Stimulated activated CD8-positive, alpha-beta memory T cell treated with anti-CD3 and anti-CD28 coated beads, Interleukin-7, amount 100 ng/mL, for 1 hour (primary cell): Measurements from ENCODE around the gene JARID2.
"Not testable (repeated sequence)": the region's sequence is repeated elsewhere in the genome, so short reads cannot be mapped to it uniquely, and the experiment has no call there.

ENCODE experiments used
- DNase-seq, 2 donors: peaks; one replicate each; pipeline ENCODE4 v3.0.0-alpha.2; 2020; ENCODE audit warnings: low read depth in 2 of 2

JARID2 gene

DNA sequence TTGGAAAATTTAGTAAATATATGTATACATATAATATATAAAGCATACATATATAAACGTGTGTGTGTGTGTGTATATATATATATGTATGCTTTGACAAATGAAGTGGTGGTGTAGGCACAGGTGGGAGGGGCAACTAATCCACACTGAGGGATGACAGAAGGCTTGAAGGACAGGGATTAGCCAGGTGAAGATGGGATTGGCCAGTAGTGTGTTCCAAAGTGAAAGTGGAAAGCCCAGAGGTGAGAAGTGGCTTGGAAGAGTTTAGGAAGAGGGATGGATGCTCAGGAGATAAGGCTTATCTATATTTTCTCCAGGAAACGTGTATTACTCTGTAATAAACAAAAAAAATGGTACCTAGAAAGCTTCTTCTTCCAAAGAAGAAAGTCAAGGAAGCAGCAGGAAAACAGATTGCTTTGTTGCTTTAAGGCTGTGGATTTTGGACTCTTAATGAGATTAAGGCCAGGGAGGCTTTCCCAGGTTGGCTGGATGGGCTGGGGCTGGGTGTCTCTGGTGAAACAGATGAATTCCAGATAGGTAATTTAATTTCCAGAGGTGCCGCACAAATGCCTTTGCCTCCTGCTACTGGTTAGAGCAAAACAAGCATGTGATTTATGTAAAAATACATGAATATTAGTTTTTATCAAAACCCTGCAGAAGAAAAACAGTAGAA lies 63.9 kb downstream of the JARID2 start:
- DNase-seq = no peak

DNA sequence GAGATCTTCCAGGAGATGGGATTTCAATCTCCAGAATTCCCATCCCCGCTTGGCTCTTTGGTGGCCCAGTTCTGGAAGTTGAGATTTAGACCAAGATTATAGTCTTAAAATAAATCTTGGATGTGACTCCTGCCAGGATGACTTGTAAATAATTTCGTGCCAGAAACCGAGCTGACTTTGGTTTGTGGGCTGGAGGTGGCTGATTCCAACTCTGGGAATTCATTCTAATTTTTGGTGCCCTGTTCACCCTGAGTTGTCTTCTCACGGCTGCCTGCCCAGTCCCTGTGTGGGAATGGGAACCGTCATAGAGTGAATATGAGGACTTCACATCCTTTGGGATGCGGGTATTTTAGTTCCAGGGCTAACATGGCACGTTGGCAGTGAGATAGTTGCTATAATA lies 64.8 kb downstream of the JARID2 start:
- DNase-seq = no peak

DNA sequence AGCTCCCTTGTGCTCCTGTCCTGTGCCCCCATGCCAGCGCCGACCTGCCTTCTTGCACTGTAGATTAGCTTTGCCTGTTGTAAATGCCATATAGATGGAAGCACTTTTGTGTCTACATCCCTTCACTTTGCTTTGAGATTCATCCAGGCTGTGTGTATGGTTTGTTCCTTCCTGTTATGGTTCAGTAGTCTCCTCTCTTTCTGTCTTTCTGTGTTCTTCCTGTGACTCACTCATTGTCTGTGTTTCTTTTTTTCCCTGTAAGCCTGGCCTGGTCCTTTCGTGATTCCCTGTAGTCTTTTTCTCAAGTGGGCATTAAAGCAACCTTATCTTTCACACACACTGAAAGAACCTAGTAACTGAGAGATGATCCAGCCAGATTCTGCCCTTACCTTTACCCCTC lies 66.6 kb downstream of the JARID2 start:
- no peak for DNase-seq

DNA sequence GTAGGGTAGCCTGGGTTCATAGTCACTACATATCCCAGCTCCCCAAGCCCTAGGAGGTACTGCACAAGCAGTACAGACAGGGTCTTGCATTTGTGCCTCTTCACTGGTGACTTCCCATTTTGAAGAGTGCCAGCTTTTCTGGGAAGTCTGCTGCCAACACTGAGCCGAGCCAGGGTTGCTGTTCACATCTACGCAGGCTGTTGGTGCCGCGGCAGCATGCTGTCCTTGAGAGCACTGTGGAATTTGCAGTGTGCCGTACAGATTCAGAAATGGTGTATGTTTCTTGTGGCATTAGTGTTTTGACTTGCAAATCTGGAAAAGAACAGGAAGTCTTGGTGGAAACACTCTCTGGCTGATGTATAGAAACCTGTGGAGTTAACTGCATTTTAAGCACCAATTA lies 67.5 kb downstream of the JARID2 start:
- no peak for DNase-seq

DNA sequence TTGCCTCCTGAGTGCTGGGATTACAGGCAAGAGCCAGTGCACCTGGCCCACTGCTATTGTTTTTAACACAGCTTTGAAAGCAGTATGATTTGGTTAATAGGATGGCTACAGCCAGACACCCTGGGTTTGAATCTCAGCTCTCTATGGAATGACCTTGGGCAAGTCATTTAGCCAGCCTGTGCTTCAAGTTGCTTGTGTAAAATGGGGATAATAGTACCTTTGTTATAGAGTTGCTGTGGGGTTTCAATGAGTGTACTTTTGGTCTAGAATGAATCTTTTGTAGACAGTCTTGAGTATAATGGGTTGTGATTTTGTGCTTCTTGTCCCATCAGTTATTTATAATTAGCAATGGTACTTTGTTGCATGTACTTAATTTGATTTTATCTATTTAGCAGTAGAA lies 70.9 kb downstream of the JARID2 start:
- DNase-seq = no peak

DNA sequence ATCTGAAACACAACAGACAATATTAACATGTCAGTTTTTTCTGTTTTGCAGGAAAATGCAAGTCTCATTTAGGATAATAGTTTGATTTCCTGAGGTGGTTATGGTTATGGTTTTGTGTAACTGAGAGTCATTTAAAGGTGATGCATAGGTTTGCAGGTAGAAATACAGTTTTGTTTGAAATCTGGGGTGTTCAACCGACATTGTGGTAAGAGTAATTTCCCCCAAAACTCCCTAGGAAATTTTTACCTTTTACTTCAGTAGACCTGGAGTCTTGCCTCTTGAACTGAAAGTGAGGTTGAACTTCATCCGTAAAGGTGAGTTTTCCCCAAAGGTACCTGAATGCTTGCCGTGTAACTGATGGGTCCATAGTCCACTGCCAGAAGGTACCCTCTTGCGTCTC lies 71.4 kb downstream of the JARID2 start:
- no peak for DNase-seq

DNA sequence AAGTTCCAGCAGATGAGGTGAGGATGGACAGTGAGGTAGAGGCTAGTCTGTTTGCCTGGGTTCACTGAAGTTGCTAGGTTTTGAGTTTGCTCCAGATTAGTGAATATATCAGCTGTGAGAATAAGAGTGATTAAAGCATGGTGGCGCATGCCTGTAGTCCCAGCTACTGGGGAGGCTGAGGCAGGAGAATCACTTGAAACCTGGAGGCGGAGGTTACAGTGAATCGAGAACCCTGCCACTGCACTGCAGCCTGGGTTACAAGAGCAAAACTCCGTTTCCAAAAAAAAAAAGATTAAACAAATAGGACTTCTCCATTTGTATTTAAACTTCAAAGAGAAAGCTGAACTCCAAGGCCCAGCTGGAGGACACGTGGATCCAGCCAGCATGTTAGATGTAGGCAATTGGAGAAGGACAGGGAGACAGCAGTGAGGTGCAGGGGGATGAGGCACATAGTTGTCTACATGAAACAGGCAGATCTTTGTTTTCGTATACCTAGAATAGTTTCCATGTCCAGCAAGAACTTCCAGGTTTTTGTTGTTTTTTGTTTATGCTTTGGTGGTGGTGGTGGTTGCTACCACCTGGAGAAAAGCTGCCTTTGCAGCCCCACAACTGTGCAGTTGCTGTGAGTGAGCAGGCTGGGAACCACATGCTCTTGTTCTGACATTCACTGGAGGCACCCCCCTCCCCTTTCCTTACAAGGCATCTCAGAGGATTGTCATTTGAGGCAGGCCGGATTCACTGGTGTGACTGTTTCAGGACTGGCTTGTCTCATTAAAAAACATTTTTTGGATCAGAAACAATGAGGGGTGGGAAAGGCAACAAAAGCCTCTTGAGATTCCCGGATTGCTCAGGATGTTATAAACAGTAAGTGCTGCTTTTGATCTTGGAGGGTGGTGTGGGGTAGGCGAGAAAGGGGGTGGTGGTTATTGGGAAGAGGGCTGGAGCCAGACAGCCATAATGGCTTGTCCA lies 72.3 kb downstream of the JARID2 start:
- DNase-seq = no peak

DNA sequence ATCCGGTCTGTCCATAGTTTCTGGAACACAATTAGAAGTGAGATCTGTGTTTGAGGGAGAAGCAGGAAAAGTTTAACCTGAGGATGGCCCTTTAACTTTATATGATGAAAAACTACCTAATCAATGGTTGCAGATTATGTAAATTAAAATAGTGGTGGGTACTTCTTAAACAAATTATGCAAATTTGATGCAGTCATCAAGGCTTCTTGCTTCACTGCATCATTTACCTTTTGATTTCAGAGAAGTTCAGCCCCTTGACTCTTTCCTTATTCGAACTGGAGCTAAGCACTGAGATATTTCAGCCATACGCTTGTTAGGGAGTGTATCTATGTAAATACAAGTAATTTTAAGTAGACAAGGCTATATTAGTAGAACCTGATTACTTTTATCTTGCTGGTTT lies 73.8 kb downstream of the JARID2 start:
- no peak for DNase-seq

DNA sequence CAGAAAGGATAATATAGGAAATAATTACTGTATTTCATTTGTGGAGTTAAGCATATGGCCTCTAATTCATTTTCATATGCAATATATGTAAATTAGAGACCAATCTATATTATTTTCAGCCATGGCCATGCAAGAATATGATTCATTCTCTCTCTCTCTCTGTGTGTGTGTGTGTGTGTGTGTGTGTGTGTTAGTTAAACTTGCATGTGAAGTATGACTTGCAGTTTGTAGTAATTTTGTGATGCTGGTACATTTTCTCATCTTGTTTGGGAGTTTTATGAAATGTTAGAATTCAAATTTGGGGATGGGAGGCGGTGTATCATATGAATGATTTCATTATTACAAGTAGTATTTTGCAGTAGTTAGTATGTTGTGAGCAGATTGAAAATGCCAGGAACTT lies 74.8 kb downstream of the JARID2 start:
- no peak for DNase-seq

DNA sequence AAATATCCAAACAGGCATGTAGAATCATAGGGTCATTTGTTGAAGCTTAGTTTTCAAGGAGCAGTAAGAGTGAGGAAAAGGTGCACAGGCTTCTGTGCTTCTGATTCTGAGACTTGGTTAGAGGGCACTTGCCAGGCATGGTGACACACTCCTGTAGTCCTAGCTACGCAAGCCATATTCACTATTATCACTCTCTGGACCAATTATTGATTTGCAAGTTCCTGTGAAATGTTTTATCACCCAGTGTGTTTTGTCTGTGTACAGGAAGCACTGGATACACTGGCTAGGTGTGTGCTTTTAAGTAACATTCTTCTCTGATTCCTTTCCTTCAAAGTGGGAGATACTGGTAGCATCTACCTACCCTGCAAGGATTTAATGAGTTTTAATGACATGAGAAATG lies 76.3 kb downstream of the JARID2 start:
- no peak for DNase-seq

DNA sequence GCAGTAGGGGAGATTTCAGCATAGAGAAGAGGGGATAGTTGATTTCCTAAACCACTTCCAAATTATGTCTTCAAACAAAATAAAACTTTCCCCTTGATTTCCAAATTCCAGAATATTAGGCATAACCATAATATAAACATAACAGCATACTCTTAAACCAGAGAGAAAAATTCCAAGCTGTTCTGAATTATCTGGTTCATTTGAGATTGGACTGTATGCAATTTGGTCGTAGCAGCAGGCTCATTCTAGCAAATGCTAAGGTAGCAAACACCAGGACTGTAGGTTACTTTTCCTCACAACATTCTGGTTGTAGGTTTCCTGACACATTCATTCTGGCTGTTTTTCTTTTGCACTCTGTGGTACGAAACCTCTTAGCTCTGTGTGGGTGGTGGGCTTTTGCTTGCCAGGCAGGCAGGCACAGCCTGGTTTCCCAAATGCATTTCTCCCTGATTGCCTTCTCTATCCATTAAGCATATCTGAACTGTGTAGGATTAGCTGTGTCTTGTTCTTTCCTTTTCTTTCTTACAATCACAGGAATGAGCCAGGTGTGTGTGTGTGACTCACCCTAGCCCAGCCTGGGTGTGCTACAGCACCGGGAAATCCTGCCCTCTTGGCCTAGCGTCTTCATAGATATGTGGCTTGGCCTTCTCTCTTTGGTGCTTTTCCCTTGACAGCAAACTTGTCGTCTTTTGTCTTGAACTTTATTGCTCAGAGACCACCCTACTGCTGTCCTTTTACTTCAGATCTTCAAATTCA lies 77.1 kb downstream of the JARID2 start:
- no peak for DNase-seq

DNA sequence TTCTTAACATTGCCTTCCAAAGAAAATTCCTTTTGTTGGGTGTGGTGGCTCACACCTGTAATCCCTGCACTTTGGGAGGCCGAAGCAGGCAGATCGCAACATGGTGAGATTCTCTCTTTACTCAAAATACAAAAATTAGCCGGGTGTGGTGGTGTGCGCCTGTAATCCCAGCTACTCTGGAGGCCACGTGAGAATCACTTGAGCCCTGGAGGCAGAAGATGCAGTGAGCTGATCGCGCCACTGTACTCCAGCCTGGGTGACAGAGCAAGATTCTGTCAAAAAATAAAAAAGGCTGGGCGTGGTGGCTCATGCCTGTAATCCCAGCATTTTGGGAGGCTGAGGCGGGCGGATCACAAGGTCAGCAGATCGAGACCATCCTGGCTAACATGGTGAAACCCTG lies 77.7 kb downstream of the JARID2 start:
- DNase-seq = not testable (repeated sequence)

DNA sequence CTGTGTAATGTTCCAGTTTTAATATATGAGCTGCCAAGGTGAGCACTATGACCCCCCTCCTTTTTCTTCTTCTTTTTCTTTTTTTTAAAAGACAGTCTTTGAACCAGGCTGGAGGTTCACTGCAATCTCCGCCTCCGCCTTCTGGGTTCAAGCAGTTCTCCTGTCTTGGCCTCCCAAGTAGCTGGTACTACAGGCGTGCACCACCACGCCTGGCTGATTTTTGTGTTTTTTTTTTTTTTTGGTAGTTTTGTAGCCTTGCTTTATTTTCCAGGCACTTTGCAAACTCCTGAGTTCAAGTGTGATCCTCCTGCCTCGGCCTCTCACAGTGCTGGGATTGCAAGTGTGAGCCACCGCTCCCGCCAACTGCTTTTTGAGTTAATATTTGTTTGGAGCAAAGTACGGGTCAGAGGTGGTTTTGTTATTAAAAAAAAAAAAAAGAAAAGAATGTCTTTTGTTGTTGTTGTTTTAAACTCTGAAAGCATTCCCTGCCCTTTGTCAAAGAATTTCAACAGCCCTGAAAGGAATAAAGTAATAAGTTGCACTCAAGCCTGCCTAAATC lies 78.6 kb downstream of the JARID2 start:
- DNase-seq = no peak

DNA sequence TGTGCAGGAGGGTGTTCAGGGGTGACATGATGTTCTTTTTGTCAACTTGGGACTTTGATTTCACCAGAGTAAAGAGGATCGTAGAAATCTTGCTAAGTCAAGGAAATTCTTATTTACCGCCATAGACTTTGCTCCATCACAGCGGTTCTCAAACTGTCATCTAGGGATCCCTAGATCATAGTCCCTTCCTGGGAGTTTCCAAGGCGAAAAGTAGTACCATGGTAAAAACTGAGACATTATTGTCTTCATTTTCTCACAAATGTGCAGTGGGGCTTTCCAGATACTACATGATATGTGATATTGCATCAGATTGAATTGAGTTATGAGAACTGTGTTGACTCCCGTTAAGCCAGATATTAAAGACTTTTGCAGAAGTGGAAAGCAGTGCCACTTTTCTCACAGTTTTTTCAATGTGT lies 79.7 kb downstream of the JARID2 start:
- no peak for DNase-seq

DNA sequence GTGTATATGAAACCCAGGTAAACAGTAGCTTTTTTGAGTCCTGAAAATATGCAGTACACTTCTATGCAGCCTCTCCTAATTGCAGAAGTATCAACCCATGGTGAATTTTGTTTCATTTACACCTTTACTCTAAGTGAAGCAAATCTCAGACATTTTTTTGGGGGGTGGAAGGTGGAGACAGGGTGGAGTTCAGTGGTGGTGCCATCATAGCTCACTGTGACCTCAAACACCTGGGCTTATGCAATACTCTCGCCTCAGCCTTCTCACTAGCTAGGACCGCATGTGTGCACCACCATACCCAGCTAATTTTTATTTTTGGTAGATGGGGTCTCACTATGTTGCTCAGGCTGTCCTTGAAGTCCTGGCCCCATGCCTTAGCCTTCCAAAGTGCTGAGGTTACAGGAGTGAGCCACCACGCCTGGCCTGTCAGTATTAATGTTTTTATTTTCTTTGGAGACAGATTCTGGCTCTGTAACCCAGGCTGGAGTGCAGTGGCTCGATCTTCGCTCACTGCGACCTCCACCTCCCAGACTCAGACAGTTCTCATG lies 80.3 kb downstream of the JARID2 start:
- no peak for DNase-seq

DNA sequence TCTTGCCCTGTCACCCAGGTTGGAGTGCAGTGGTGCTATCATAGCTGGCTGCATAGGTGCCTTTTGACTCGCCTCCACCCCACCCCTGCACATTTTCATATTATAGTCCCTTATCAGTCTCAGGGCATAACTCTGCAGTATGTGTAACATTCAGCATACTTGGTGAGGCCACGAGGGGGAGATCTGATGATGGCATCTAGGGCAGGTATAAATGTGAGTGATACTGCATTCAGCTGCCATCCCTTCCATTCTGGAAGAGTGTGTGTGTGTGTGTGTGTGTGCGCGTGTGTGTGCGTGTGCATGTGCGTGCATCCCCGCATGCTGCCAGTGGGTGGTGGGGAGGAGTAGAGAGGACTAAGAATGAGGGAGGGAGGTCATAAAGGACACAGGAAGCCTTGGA lies 81.4 kb downstream of the JARID2 start:
- no peak for DNase-seq

DNA sequence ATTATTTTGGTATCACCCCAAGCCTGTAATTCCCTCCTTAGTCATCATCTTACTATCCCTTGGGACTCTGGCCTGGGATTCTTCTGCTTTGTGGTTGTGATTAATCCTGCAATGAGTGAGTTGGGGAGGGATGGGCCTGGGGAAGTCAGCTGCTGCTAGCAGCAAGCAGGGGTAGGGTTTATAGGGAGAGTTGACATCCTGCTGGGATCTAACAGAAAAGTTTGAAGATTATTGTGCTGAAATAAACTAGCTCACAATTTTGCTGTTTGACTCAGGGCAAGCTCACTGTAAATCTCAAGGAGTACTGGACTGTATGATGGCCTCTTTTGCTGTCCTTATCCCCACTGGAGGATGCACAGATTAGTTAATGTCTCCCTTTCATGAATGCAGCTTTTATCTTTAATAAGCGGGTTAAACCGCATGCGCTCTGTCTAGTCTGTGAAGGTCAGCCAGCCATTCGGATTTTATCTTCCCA lies 83.4 kb downstream of the JARID2 start:
- no peak for DNase-seq

DNA sequence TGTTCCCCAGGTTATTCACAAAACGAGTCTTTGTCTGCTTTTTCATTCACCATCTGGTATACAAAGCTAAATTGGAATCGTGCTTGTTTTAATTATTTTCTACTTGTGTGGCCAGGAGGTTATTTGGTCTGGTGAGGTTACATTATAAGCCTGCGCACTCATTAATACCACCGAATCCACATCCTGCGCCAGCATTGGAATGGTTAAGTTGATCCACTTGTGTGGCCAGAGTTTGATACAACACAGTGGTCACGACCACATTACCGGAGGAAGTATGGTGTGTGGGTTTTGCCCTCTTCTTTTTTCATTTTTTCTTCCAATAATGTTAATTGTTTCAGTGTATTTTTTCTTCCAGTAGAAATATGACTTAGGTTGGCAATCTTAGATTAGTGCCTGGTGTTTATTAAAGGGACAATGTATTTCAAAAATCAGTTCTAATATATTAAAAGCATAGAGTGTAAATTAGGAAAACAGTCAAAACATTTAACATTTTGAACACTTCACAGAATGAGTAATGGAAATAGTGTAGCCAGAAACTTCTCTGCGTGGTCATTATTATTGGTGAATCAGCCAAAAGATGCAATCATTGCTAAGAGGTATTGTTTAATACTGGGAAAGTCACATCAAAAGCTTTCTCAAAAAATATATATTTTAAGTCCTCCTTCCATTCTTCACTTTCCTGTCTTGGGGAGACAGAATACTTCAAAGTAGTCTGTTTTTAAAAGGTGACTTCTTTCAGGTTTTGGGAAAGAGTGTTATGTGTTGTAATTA lies 84.5 kb downstream of the JARID2 start:
- no peak for DNase-seq

DNA sequence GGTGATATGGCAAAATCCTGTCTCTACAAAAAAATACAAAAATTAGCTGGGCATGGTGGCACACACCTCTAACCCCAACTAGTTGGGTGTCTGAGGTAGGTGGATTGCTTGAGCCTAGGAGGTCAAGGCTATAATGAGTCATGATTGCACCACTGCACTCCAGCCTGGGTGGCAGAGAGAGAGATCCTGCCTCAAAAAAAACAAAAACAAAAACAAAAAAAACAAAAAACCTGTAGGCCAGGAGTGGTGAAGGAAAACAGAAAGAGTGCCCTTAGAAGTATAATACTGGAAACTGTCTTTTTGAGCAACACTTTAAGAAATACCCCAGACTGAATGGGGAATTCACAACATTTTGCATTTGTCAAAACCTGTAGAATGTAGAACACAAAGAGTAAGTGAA lies 85.3 kb downstream of the JARID2 start:
- no peak for DNase-seq

DNA sequence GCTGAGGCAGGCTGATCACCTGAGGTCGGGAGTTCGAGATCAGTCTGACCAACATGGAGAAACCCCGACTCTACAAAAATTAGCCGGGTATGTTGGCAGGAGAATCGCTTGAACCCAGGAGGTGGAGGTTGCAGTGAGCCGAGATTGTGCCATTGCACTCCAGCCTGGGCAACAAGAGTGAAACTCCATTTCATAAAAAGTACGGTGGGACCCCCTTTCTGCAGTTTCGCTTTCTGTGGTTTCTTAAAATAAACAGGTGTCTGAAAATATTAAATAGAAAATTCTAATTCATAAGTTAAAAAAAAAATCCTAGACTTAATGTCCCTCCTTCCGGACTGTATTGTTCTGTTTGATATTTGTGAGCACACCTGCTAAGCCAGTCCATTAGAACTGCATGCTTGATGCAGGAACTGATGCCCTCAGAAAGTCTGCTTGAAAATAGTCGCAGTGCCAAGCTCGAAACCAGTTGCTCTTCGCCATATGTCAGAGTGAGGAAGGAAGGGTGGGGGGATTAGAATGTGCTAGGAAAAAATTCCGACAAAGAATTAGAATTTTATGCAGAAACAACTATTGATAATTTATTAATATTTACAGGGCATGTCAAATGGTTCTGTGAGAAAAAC lies 85.9 kb downstream of the JARID2 start:
- no peak for DNase-seq
